Measurements from ENCODE around the gene PIGN.
"Not testable (repeated sequence)": the region's sequence is repeated elsewhere in the genome, so short reads cannot be mapped to it uniquely, and the experiment has no call there.

PIGN gene

GRCh38 chr18:62034286-62034685, 152.6 kb downstream of the PIGN start:
- H3K36me3 Mint-ChIP-seq (ENCODE audit: low read depth); DNase-seq; H3K4me3 Mint-ChIP-seq; H3K27ac Mint-ChIP-seq; H3K9me3 Mint-ChIP-seq; H3K27me3 Mint-ChIP-seq: not testable (repeated sequence)
- H3K4me1 Mint-ChIP-seq (ENCODE audit: low read depth) = peaks cover 23% of the 10 kb centered on the region

- Mint-ChIP-seq H3K27me3 (no peaks in the 10 kb centered on the region), H3K36me3 (ENCODE audit: low read depth) (no peaks in the 10 kb centered on the region), H3K27ac (no peak overlapping the region), H3K4me1 (ENCODE audit: low read depth) (peaks cover 23% of the 10 kb centered on the region), H3K4me3 (no peak overlapping the region), H3K9me3 (no peaks in the 10 kb centered on the region)
- DNase-seq = no peak
Measured at GRCh38 chr18:62033756-62034155, 153.1 kb downstream of the PIGN start.

GRCh38 chr18:62033207-62033606, 153.6 kb downstream of the PIGN start:
- H3K9me3 Mint-ChIP-seq = no peaks in the 10 kb centered on the region
- H3K4me3 Mint-ChIP-seq = no peak overlapping the region
- no peak for DNase-seq
- peaks cover 23% of the 10 kb centered on the region for H3K4me1 Mint-ChIP-seq (ENCODE audit: low read depth)
- H3K27me3 Mint-ChIP-seq = no peaks in the 10 kb centered on the region
- H3K27ac Mint-ChIP-seq = no peak overlapping the region
- H3K36me3 Mint-ChIP-seq (ENCODE audit: low read depth) = no peaks in the 10 kb centered on the region

GRCh38 chr18:62030091-62030985, 156.5 kb downstream of the PIGN start:
- no peaks in the 10 kb centered on the region for H3K27me3 Mint-ChIP-seq
- H3K27ac Mint-ChIP-seq = no peak overlapping the region
- H3K4me1 Mint-ChIP-seq (ENCODE audit: low read depth) = peaks cover 23% of the 10 kb centered on the region
- no peak overlapping the region for H3K4me3 Mint-ChIP-seq
- H3K36me3 Mint-ChIP-seq (ENCODE audit: low read depth) = no peaks in the 10 kb centered on the region
- H3K9me3 Mint-ChIP-seq = no peaks in the 10 kb centered on the region
- DNase-seq = no peak

GRCh38 chr18:62028715-62029114, 158.1 kb downstream of the PIGN start:
- Mint-ChIP-seq H3K36me3 (ENCODE audit: low read depth) (no peaks in the 10 kb centered on the region), H3K4me1 (ENCODE audit: low read depth) (peaks cover 12% of the 10 kb centered on the region), H3K4me3 (no peak overlapping the region), H3K27me3 (no peaks in the 10 kb centered on the region), H3K27ac (no peak overlapping the region), H3K9me3 (no peaks in the 10 kb centered on the region)
- no peak for DNase-seq

- Mint-ChIP-seq H3K27ac (no peak overlapping the region), H3K27me3 (no peaks in the 10 kb centered on the region), H3K9me3 (no peaks in the 10 kb centered on the region), H3K36me3 (ENCODE audit: low read depth) (no peaks in the 10 kb centered on the region), H3K4me1 (ENCODE audit: low read depth) (peaks cover 5% of the 10 kb centered on the region), H3K4me3 (no peak overlapping the region)
- no peak for DNase-seq
Measured at GRCh38 chr18:62027914-62028520, 158.8 kb downstream of the PIGN start.

GRCh38 chr18:62026586-62026985, 160.3 kb downstream of the PIGN start:
- H3K4me3 Mint-ChIP-seq = no peak overlapping the region
- DNase-seq = no peak
- H3K9me3 Mint-ChIP-seq = no peaks in the 10 kb centered on the region
- H3K4me1 Mint-ChIP-seq (ENCODE audit: low read depth) = no peaks in the 10 kb centered on the region
- H3K27ac Mint-ChIP-seq = no peak overlapping the region
- H3K27me3 Mint-ChIP-seq = no peaks in the 10 kb centered on the region
- H3K36me3 Mint-ChIP-seq (ENCODE audit: low read depth) = no peaks in the 10 kb centered on the region

- Mint-ChIP-seq H3K4me3 (no peak overlapping the region), H3K36me3 (ENCODE audit: low read depth) (no peaks in the 10 kb centered on the region), H3K4me1 (ENCODE audit: low read depth) (no peaks in the 10 kb centered on the region), H3K9me3 (no peaks in the 10 kb centered on the region), H3K27ac (no peak overlapping the region), H3K27me3 (no peaks in the 10 kb centered on the region)
- DNase-seq = no peak
Measured at GRCh38 chr18:62024983-62025382, 161.9 kb downstream of the PIGN start.

- Mint-ChIP-seq H3K4me3 (no peak overlapping the region), H3K27me3 (no peaks in the 10 kb centered on the region), H3K9me3 (no peaks in the 10 kb centered on the region), H3K36me3 (ENCODE audit: low read depth) (no peaks in the 10 kb centered on the region), H3K4me1 (ENCODE audit: low read depth) (no peaks in the 10 kb centered on the region), H3K27ac (no peak overlapping the region)
- DNase-seq = no peak
Measured at GRCh38 chr18:62023536-62023935, 163.3 kb downstream of the PIGN start.

GRCh38 chr18:62018759-62019041, 168.2 kb downstream of the PIGN start:
- Mint-ChIP-seq H3K9me3 (no peaks in the 10 kb centered on the region), H3K4me1 (ENCODE audit: low read depth) (no peaks in the 10 kb centered on the region), H3K36me3 (ENCODE audit: low read depth) (no peaks in the 10 kb centered on the region), H3K27me3 (no peaks in the 10 kb centered on the region), H3K27ac (no peak overlapping the region), H3K4me3 (no peak overlapping the region)
- DNase-seq = no peak

- no peaks in the 10 kb centered on the region for H3K36me3 Mint-ChIP-seq (ENCODE audit: low read depth)
- no peak overlapping the region for H3K27ac Mint-ChIP-seq
- H3K27me3 Mint-ChIP-seq = no peaks in the 10 kb centered on the region
- DNase-seq = no peak
- H3K4me1 Mint-ChIP-seq (ENCODE audit: low read depth) = no peaks in the 10 kb centered on the region
- no peak overlapping the region for H3K4me3 Mint-ChIP-seq
- no peaks in the 10 kb centered on the region for H3K9me3 Mint-ChIP-seq
Measured at GRCh38 chr18:62018034-62018758, 168.7 kb downstream of the PIGN start.

- Mint-ChIP-seq H3K4me3 (no peak overlapping the region), H3K36me3 (ENCODE audit: low read depth) (no peaks in the 10 kb centered on the region), H3K9me3 (no peaks in the 10 kb centered on the region), H3K4me1 (ENCODE audit: low read depth) (no peaks in the 10 kb centered on the region), H3K27me3 (no peaks in the 10 kb centered on the region), H3K27ac (no peak overlapping the region)
- DNase-seq = no peak
Measured at GRCh38 chr18:62017618-62018017, 169.2 kb downstream of the PIGN start.

GRCh38 chr18:62011416-62011815, 175.4 kb downstream of the PIGN start:
- H3K4me3 Mint-ChIP-seq = no peak overlapping the region
- H3K4me1 Mint-ChIP-seq (ENCODE audit: low read depth) = no peaks in the 10 kb centered on the region
- no peaks in the 10 kb centered on the region for H3K36me3 Mint-ChIP-seq (ENCODE audit: low read depth)
- H3K27ac Mint-ChIP-seq = no peak overlapping the region
- no peak for DNase-seq
- H3K9me3 Mint-ChIP-seq = peaks cover 2% of the 10 kb centered on the region
- H3K27me3 Mint-ChIP-seq = peaks cover 10% of the 10 kb centered on the region

- Mint-ChIP-seq H3K36me3 (ENCODE audit: low read depth) (no peaks in the 10 kb centered on the region), H3K27ac (no peak overlapping the region), H3K4me3 (no peak overlapping the region), H3K27me3 (peaks cover 12% of the 10 kb centered on the region), H3K4me1 (ENCODE audit: low read depth) (no peaks in the 10 kb centered on the region), H3K9me3 (peaks cover 5% of the 10 kb centered on the region)
- no peak for DNase-seq
Measured at GRCh38 chr18:62009521-62009920, 177.3 kb downstream of the PIGN start.

- DNase-seq = no peak
- H3K4me3 Mint-ChIP-seq = no peak overlapping the region
- H3K27me3 Mint-ChIP-seq = peaks cover 5% of the 10 kb centered on the region
- H3K4me1 Mint-ChIP-seq (ENCODE audit: low read depth) = peaks cover 5% of the 10 kb centered on the region
- no peak overlapping the region for H3K27ac Mint-ChIP-seq
- no peaks in the 10 kb centered on the region for H3K36me3 Mint-ChIP-seq (ENCODE audit: low read depth)
- peaks cover 14% of the 10 kb centered on the region for H3K9me3 Mint-ChIP-seq
Measured at GRCh38 chr18:62001396-62001795, 185.5 kb downstream of the PIGN start.
